GM19452 (cell line): Measurements from ENCODE around the gene SNRNP25.

ENCODE experiments used
- ATAC-seq: cut with Tn5 transposase; IDR thresholded peaks from one replicate; pipeline ENCODE4 v1.9.1; 2021; ENCODE audit not compliant: unreplicated experiment

The SNRNP25 gene

GRCh38 chr16:62968-63391 lies 9.4 kb downstream of the SNRNP25 start:
- ATAC-seq, result no peak

GRCh38 chr16:63466-63865 lies 9.8 kb downstream of the SNRNP25 start:
- ATAC-seq, result no peak

- no peak for ATAC-seq
These were observed 10.6 kb downstream of the SNRNP25 start for GRCh38 chr16:63998-64913.

GRCh38 chr16:64914-65255 lies 11.3 kb downstream of the SNRNP25 start:
- ATAC-seq, result no peak

GRCh38 chr16:65745-66144 lies 12.1 kb downstream of the SNRNP25 start:
- ATAC-seq, result no peak

GRCh38 chr16:66309-67182 lies 12.9 kb downstream of the SNRNP25 start:
- no peak for ATAC-seq

- no peak for ATAC-seq
These were observed 13.7 kb downstream of the SNRNP25 start for GRCh38 chr16:67183-67791.

- no peak for ATAC-seq
These were observed 14.5 kb downstream of the SNRNP25 start for GRCh38 chr16:67884-68789.

GRCh38 chr16:69181-69580 lies 15.6 kb downstream of the SNRNP25 start:
- ATAC-seq, result no peak

GRCh38 chr16:71210-71539 lies 17.5 kb downstream of the SNRNP25 start:
- no peak for ATAC-seq

GRCh38 chr16:71540-72401 lies 18.1 kb downstream of the SNRNP25 start:
- no peak for ATAC-seq

GRCh38 chr16:72561-73548 lies 19.2 kb downstream of the SNRNP25 start, which contains the start of gene RHBDF1:
TSS of gene RHBDF1 (minus strand) at chr16:72631. CDS start at chr16:65015, 7,616 bp downstream.
- ATAC-seq, result no peak

- no peak for ATAC-seq
These were observed 20.6 kb downstream of the SNRNP25 start for GRCh38 chr16:74051-74746.

- ATAC-seq, result no peak
These were observed 21.2 kb downstream of the SNRNP25 start for GRCh38 chr16:74747-75334.

- ATAC-seq, result no peak
These were observed 22.2 kb downstream of the SNRNP25 start for GRCh38 chr16:75580-76501.

GRCh38 chr16:76535-77272 lies 23.1 kb downstream of the SNRNP25 start:
- no peak for ATAC-seq
